Osteoblast (primary cell): ENCODE measurements around the gene ATOSA. TPM values are rescaled to one million over a fixed set of nuclear protein-coding genes. Genes with fewer than 3 reads are reported as not detected.

Experiments
- DNase-seq: peaks from one replicate; pipeline ENCODE4 v3.0.0; 2011; ENCODE audit warnings: low spot score, mixed read lengths; ENCODE audit not compliant: insufficient read length; ENCODE audit errors: missing footprints
- H2AFZ ChIP-seq: 2 replicates; pipeline ENCODE4 v1.6.0; 2011; ENCODE audit warnings: mild to moderate bottlenecking, low read length
- H3K27ac ChIP-seq: 2 replicates; pipeline ENCODE4 v1.5.1; 2011; ENCODE audit warnings: mild to moderate bottlenecking, low read depth, low read length, moderate library complexity
- H3K27me3 ChIP-seq: 2 replicates; pipeline ENCODE4 v1.6.0; 2012; ENCODE audit warnings: mild to moderate bottlenecking, control low read depth, inconsistent platforms, low read length, moderate library complexity; ENCODE audit not compliant: insufficient read depth
- H3K36me3 ChIP-seq: 2 replicates; pipeline ENCODE4 v1.5.1; 2011; ENCODE audit warnings: mild to moderate bottlenecking, low read length, control low read depth, moderate library complexity; ENCODE audit not compliant: insufficient read depth
- H3K4me1 ChIP-seq: 2 replicates; pipeline ENCODE4 v1.5.1; 2011; ENCODE audit warnings: mild to moderate bottlenecking, low read length, control low read depth, moderate library complexity; ENCODE audit not compliant: insufficient read depth
- H3K4me2 ChIP-seq: 2 replicates; pipeline ENCODE4 v1.6.0; 2011; ENCODE audit warnings: mild to moderate bottlenecking, low read length; ENCODE audit not compliant: insufficient read depth
- H3K4me3 ChIP-seq: fragments of 200-600 bp; sonication (generic); 3 replicates; pipeline ENCODE4 v1.5.1; 2012; ENCODE audit warnings: mild to moderate bottlenecking, low read length, inconsistent platforms; ENCODE audit not compliant: insufficient read depth
- H3K79me2 ChIP-seq: 2 replicates; pipeline ENCODE4 v1.6.0; 2012; ENCODE audit warnings: mild to moderate bottlenecking, low read length, control low read depth, inconsistent platforms; ENCODE audit not compliant: insufficient read depth
- H3K9me3 ChIP-seq: 2 replicates; pipeline ENCODE4 v1.5.1; 2011; ENCODE audit warnings: low read depth, low read length, control low read depth
- H4K20me1 ChIP-seq: 2 replicates; pipeline ENCODE4 v1.6.0; 2012; ENCODE audit warnings: mild to moderate bottlenecking, low read length, control low read depth; ENCODE audit not compliant: insufficient read depth
- total RNA-seq: library from RNA; depleted of rRNA; stranded (reverse); fragments of >200 nt; gene quantifications from 2 replicates; pipeline ENCODE4 v1.2.3, GENCODE V29; 2012
- TF ChIP-seq, protein P1 (sequence below): IDR thresholded peaks from 2 replicates; pipeline ENCODE4 v1.5.1; 2011; ENCODE audit warnings: mild to moderate bottlenecking, low read depth, low read length, moderate library complexity; ENCODE audit errors: extremely low read depth

Gene ATOSA, protein sequence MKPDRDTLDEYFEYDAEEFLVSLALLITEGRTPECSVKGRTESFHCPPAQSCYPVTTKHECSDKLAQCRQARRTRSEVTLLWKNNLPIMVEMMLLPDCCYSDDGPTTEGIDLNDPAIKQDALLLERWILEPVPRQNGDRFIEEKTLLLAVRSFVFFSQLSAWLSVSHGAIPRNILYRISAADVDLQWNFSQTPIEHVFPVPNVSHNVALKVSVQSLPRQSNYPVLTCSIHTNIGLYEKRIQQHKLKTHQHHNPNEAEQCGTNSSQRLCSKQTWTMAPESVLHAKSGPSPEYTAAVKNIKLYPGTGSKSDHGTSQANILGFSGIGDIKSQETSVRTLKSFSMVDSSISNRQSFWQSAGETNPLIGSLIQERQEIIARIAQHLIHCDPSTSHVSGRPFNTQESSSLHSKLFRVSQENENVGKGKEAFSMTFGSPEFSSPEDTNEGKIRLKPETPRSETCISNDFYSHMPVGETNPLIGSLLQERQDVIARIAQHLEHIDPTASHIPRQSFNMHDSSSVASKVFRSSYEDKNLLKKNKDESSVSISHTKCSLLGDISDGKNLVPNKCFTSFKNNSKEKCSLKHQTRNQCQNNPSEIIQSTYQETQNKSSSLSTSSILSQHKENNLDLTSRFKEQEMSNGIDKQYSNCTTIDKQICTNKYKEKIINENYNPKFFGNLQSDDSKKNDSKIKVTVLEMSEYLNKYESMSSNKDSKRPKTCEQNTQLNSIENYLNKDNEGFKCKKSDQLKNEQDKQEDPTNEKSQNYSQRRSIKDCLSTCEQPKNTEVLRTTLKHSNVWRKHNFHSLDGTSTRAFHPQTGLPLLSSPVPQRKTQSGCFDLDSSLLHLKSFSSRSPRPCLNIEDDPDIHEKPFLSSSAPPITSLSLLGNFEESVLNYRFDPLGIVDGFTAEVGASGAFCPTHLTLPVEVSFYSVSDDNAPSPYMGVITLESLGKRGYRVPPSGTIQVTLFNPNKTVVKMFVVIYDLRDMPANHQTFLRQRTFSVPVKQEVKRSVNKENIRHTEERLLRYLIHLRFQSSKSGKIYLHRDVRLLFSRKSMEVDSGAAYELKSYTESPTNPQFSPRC
- 34.4 and 47.4 TPM in 2 replicates for total RNA-seq

DNA sequence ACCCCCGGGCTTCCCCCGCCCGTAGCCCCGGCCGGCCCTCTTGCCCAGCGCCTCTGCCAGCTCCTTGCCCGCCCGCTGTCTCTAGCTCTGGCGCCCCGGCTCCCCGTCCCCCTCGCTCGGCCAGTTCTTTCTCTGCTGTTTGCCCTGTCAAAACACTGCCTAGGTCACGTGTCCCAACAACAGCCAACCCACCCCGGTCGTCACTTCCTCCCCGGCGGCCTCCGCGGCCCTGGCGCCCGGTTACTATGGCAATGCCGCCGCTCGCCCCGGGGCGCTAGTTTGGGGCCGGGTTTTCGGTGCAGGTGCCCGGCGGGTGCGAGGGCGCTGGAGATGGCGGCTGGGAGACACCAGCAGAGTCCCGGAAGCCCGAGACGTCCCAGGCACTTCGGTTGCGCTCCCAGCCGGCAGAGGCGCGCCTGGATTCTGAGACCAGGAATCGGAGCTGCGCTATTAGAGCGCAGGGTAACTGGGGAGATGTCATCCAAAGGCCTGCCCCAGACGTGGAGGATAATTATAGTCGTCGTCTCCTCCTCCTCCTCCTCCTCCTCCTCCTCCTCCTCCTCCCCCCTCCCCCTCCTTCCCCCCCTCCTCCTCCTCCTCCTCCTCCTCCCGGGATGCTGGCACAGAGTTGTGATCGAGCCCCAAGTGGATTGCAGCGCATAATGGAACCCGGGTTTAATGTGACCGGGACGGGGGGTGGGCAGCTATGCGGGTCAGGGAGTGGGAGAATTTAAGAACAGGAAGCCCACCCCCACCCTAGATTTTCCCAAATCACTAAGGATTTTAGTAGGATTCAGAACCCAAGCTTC is at the start of gene ATOSA:
ATOSA (minus strand) TSS at position 157 of the 809 bp plus-strand sequence. CDS start 1,367 bp downstream, outside the sequence.
- peak within 1 kb of the TSS; percentile 97 for H3K4me2 ChIP-seq
- peaks cover 31% of the 10 kb centered on the region for H3K79me2 ChIP-seq
- peaks cover 16% of the 10 kb centered on the region for H3K27me3 ChIP-seq
- H2AFZ ChIP-seq = peak within 1 kb of the TSS; percentile 92
- peak within 1 kb of the TSS; percentile 87 for H3K4me3 ChIP-seq
- H3K36me3 ChIP-seq = peaks cover 17% of the 10 kb centered on the region
- no peaks in the 10 kb centered on the region for H4K20me1 ChIP-seq
- TF ChIP-seq, protein P1, sequence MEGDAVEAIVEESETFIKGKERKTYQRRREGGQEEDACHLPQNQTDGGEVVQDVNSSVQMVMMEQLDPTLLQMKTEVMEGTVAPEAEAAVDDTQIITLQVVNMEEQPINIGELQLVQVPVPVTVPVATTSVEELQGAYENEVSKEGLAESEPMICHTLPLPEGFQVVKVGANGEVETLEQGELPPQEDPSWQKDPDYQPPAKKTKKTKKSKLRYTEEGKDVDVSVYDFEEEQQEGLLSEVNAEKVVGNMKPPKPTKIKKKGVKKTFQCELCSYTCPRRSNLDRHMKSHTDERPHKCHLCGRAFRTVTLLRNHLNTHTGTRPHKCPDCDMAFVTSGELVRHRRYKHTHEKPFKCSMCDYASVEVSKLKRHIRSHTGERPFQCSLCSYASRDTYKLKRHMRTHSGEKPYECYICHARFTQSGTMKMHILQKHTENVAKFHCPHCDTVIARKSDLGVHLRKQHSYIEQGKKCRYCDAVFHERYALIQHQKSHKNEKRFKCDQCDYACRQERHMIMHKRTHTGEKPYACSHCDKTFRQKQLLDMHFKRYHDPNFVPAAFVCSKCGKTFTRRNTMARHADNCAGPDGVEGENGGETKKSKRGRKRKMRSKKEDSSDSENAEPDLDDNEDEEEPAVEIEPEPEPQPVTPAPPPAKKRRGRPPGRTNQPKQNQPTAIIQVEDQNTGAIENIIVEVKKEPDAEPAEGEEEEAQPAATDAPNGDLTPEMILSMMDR = no peak
- H3K4me1 ChIP-seq = peaks cover 17% of the 10 kb centered on the region
- H3K27ac ChIP-seq = peak within 1 kb of the TSS; percentile 81
- peak; percentile 98 for DNase-seq
- H3K9me3 ChIP-seq = no peaks in the 10 kb centered on the region

DNA sequence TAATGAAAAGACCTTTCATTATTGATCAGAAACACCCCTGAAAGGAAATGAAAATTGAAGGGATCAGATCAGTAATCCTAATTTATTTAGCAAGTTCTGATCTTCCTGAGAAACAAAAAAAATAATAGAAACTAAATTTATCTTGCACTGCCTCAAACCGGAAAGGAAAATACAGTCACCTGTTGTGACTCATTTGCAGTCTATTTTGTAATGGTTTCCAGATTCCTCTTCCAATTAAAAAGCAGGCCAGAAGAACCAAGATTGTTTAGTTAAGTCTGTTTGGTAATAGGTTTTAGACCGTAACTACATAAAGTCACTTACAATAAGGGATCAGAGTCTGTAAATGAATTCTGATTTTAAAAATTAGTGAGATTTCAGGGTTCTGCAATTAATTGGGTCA is 49.7 kb upstream of the ATOSA start:
- Histone ChIP-seq H3K27ac (no peak overlapping the region), H3K4me1 (peaks cover 10% of the 10 kb centered on the region), H3K4me2 (no peak overlapping the region), H3K9me3 (no peaks in the 10 kb centered on the region), H3K27me3 (peaks cover 2% of the 10 kb centered on the region), H3K4me3 (no peak overlapping the region), H2AFZ (no peak overlapping the region), H3K36me3 (no peaks in the 10 kb centered on the region), H3K79me2 (no peaks in the 10 kb centered on the region), H4K20me1 (no peaks in the 10 kb centered on the region)
- TF ChIP-seq, protein P1 = no peak
- DNase-seq = no peak

DNA sequence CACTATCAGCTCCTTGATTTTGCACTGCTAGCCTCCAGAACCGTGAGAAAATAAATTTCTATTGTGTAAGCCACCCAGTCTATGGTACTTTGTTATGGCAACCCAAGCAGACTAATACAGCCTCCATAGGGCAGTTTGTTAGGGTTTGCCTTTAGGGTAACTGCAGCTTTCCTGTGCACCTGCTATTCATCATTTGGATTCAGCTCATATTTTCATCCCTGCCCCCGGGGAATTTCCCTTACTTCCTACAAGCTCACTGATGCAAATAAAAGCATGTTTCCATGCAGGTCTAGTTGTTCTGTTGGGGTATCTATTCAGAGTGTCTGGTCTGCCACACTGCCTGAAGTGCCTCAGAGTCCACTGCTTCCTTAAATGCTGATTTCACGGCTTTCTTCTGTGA is 48.6 kb upstream of the ATOSA start:
- Histone ChIP-seq H3K36me3 (no peaks in the 10 kb centered on the region), H3K4me3 (no peak overlapping the region), H3K9me3 (no peaks in the 10 kb centered on the region), H3K27me3 (peaks cover 2% of the 10 kb centered on the region), H4K20me1 (no peaks in the 10 kb centered on the region), H3K79me2 (no peaks in the 10 kb centered on the region), H2AFZ (no peak overlapping the region), H3K27ac (no peak overlapping the region), H3K4me1 (peaks cover 6% of the 10 kb centered on the region), H3K4me2 (no peak overlapping the region)
- no peak for DNase-seq
- TF ChIP-seq, protein P1 = no peak
